ENCODE measurements around the gene KCNH2.

GRCh38 chr7:151000897-151001495 lies 22.9 kb upstream of the KCNH2 start:
- TF ChIP-seq POLR2AphosphoS5 (IDR thresholded peaks at IDR 0.05; ENCODE audit: low read depth, low read length) (no peak), REST (IDR thresholded peaks at IDR 0.05; ENCODE audit: insufficient read depth in 1 of 2, low read depth in 2 of 2, low read length in 2 of 2) (no peak), TAF1 (IDR thresholded peaks at IDR 0.05; ENCODE audit: borderline replicate concordance, insufficient read depth, low read length) (no peak), SIN3A (IDR thresholded peaks at IDR 0.05; ENCODE audit: borderline replicate concordance, insufficient read depth, low read length) (no peak), FOXP2 (optimal IDR thresholded peaks at IDR 0.05; ENCODE audit: borderline replicate concordance, extremely low read depth, extremely low read length, insufficient read depth) (no peak)
